HG02678 (cell line): ENCODE data around the gene DHX40.
A peak's percentile ranks its signal among the peaks of the same experiment; 100 is the strongest.
"Not testable (repeated sequence)": the region's sequence is repeated elsewhere in the genome, so short reads cannot be mapped to it uniquely, and the experiment has no call there.

Source experiments
- ATAC-seq: cut with Tn5 transposase; IDR thresholded peaks from one replicate; pipeline ENCODE4 v1.9.1; 2021; ENCODE audit warnings: mild to moderate bottlenecking, moderate library complexity; ENCODE audit not compliant: unreplicated experiment

DHX40 gene

GRCh38 chr17:59627274-59627673 is 61.9 kb downstream of the DHX40 start:
- no peak for ATAC-seq

- no peak for ATAC-seq
Measured at GRCh38 chr17:59627770-59628171, 62.4 kb downstream of the DHX40 start.

- no peak for ATAC-seq
Measured at GRCh38 chr17:59629174-59629573, 63.8 kb downstream of the DHX40 start.

GRCh38 chr17:59631276-59631675 is 65.9 kb downstream of the DHX40 start:
- ATAC-seq: no peak

GRCh38 chr17:59632398-59632797 is 67.0 kb downstream of the DHX40 start:
- ATAC-seq: no peak

- ATAC-seq: no peak
Measured at GRCh38 chr17:59633658-59634359, 68.4 kb downstream of the DHX40 start.

GRCh38 chr17:59634632-59635541 is 69.5 kb downstream of the DHX40 start:
- no peak for ATAC-seq

GRCh38 chr17:59637611-59638310 is 72.4 kb downstream of the DHX40 start:
- no peak for ATAC-seq

GRCh38 chr17:59638553-59638952 is 73.1 kb downstream of the DHX40 start:
- no peak for ATAC-seq

GRCh38 chr17:59641799-59642484 is 76.5 kb downstream of the DHX40 start:
- peak; percentile 92 for ATAC-seq

- no peak for ATAC-seq
Measured at GRCh38 chr17:59642565-59642964, 77.2 kb downstream of the DHX40 start.

GRCh38 chr17:59643159-59644140 is 78.0 kb downstream of the DHX40 start:
- ATAC-seq: no peak

GRCh38 chr17:59647288-59647687 is 81.9 kb downstream of the DHX40 start:
- ATAC-seq: no peak

GRCh38 chr17:59649886-59650285 is 84.5 kb downstream of the DHX40 start:
- ATAC-seq: no peak

GRCh38 chr17:59650642-59651041 is 85.2 kb downstream of the DHX40 start:
- ATAC-seq: no peak

GRCh38 chr17:59651346-59651745 is 85.9 kb downstream of the DHX40 start:
- no peak for ATAC-seq

- no peak for ATAC-seq
Measured at GRCh38 chr17:59652119-59652518, 86.7 kb downstream of the DHX40 start.

GRCh38 chr17:59656624-59657023 is 91.2 kb downstream of the DHX40 start:
- ATAC-seq: not testable (repeated sequence)
